NCI-H1105 treated with DMSO at 0.1 percent for 48 hours (cell line): ENCODE results near the gene PIM1.
"Not testable (repeated sequence)": the region's sequence is repeated elsewhere in the genome, so short reads cannot be mapped to it uniquely, and the experiment has no call there.

Experiments
- DNase-seq: peaks from one replicate; lab custom pipeline; 2025; lab: John Stamatoyannopoulos, UW

PIM1 gene

GRCh38 chr6:37169496-37170272, at the start of gene PIM1:
TSS of gene PIM1 (plus strand) at chr6:37170152. CDS start at chr6:37170576, 424 bp downstream.
- peak; percentile 93 for DNase-seq

GRCh38 chr6:37121556-37121955, 48.4 kb upstream of the PIM1 start:
- DNase-seq, result no peak

- DNase-seq, result no peak
Measured at GRCh38 chr6:37122861-37123260, 47.1 kb upstream of the PIM1 start.

GRCh38 chr6:37123957-37124729, 45.8 kb upstream of the PIM1 start:
- DNase-seq, result no peak

GRCh38 chr6:37125774-37126492, 44.0 kb upstream of the PIM1 start:
- DNase-seq, result no peak

GRCh38 chr6:37126493-37126958, 43.4 kb upstream of the PIM1 start:
- DNase-seq, result no peak

GRCh38 chr6:37126961-37127616, 42.9 kb upstream of the PIM1 start:
- DNase-seq, result no peak

GRCh38 chr6:37127961-37128862, 41.7 kb upstream of the PIM1 start:
- no peak for DNase-seq

GRCh38 chr6:37128863-37129443, 41.0 kb upstream of the PIM1 start:
- not testable (repeated sequence) for DNase-seq

GRCh38 chr6:37129566-37129965, 40.4 kb upstream of the PIM1 start:
- DNase-seq, result no peak

- DNase-seq, result no peak
Measured at GRCh38 chr6:37130704-37131103, 39.2 kb upstream of the PIM1 start.

- peak; percentile 85 for DNase-seq
Measured at GRCh38 chr6:37131104-37131959, 38.6 kb upstream of the PIM1 start.

GRCh38 chr6:37131960-37132253, 38.0 kb upstream of the PIM1 start:
- no peak for DNase-seq

GRCh38 chr6:37134036-37134395, 35.9 kb upstream of the PIM1 start:
- no peak for DNase-seq

- DNase-seq, result no peak
Measured at GRCh38 chr6:37134396-37135191, 35.4 kb upstream of the PIM1 start.

GRCh38 chr6:37135835-37136694, 33.9 kb upstream of the PIM1 start:
- no peak for DNase-seq

GRCh38 chr6:37136821-37137200, 33.1 kb upstream of the PIM1 start:
- DNase-seq, result no peak
